C4-2B (cell line): Measurements from ENCODE around the gene ZNF281.

Source experiments
- ZFX ChIP-seq: fragments of 450-650 bp; IDR thresholded peaks from 2 replicates; pipeline ENCODE4 v1.6.1; 2017
- TF ChIP-seq, protein P1 (sequence below): fragments of 450-650 bp; conservative IDR thresholded peaks from 2 replicates; pipeline ENCODE4 v1.5.1; 2017; ENCODE audit warnings: mild to moderate bottlenecking

- TF ChIP-seq ZFX: no peak
- TF ChIP-seq, protein P1, sequence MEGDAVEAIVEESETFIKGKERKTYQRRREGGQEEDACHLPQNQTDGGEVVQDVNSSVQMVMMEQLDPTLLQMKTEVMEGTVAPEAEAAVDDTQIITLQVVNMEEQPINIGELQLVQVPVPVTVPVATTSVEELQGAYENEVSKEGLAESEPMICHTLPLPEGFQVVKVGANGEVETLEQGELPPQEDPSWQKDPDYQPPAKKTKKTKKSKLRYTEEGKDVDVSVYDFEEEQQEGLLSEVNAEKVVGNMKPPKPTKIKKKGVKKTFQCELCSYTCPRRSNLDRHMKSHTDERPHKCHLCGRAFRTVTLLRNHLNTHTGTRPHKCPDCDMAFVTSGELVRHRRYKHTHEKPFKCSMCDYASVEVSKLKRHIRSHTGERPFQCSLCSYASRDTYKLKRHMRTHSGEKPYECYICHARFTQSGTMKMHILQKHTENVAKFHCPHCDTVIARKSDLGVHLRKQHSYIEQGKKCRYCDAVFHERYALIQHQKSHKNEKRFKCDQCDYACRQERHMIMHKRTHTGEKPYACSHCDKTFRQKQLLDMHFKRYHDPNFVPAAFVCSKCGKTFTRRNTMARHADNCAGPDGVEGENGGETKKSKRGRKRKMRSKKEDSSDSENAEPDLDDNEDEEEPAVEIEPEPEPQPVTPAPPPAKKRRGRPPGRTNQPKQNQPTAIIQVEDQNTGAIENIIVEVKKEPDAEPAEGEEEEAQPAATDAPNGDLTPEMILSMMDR: no peak
These were observed 12.4 kb upstream of the ZNF281 start for GRCh38 chr1:200422211-200422610.
